Activated CD8-positive, alpha-beta memory T cell treated with anti-CD3 and anti-CD28 coated beads, Interleukin-2, amount 10 ng/mL, durations not matched to agents 7 days and 5 days (primary cell): ENCODE data around the gene ANO9. TPM values are rescaled to one million over a fixed set of nuclear protein-coding genes. Genes with fewer than 3 reads are reported as not detected.
"Not testable (repeated sequence)": the region's sequence is repeated elsewhere in the genome, so short reads cannot be mapped to it uniquely, and the experiment has no call there.

ENCODE experiments used
- ATAC-seq: fragments of 150-1000 bp; cut with Tn5 transposase; one replicate; pipeline ENCODE4 v1.10.0; 2021; ENCODE audit warnings: moderate library complexity
- CTCF ChIA-PET: fragments of 350-600 bp; sonication (Branson Sonifier 250); formaldehyde crosslinking; loops from one replicate; lab custom pipeline; 2021; ENCODE audit warnings: antibody characterized with exemption; lab: Charles Lee
- DNase-seq: peaks from one replicate; pipeline ENCODE4 v3.0.0-alpha.2; 2020
- H3K27ac Mint-ChIP-seq: one replicate; pipeline ENCODE4 v1.8.0; 2021; ENCODE audit warnings: mild to moderate bottlenecking, mixed read lengths
- H3K27me3 Mint-ChIP-seq: one replicate; pipeline ENCODE4 v1.8.0; 2021; ENCODE audit warnings: mixed read lengths
- H3K36me3 Mint-ChIP-seq: one replicate; pipeline ENCODE4 v1.8.0; 2021; ENCODE audit warnings: mild to moderate bottlenecking, mixed read lengths
- H3K4me1 Mint-ChIP-seq: one replicate; pipeline ENCODE4 v1.8.0; 2021; ENCODE audit warnings: mixed read lengths
- H3K4me3 Mint-ChIP-seq: one replicate; pipeline ENCODE4 v1.8.0; 2021; ENCODE audit warnings: mild to moderate bottlenecking, moderate library complexity, mixed read lengths
- H3K9me3 Mint-ChIP-seq: one replicate; pipeline ENCODE4 v1.8.0; 2022; ENCODE audit warnings: low read depth, mixed read lengths
- total RNA-seq, 2 experiments: library from RNA; stranded (reverse); gene quantifications; one replicate each; pipeline ENCODE4 v1.2.3, GENCODE V29; 2021

The ANO9 gene
- total RNA-seq, 2 experiments from 2014 or later: 33.0 to 79.4 TPM

- no peak for ATAC-seq
- DNase-seq: no peak
- CTCF ChIA-PET: no interaction called here
- no peak overlapping the region for H3K4me3 Mint-ChIP-seq
- H3K9me3 Mint-ChIP-seq: no peaks in the 10 kb centered on the region
- peaks cover 5% of the 10 kb centered on the region for H3K36me3 Mint-ChIP-seq
- no peak overlapping the region for H3K27ac Mint-ChIP-seq
- no peaks in the 10 kb centered on the region for H3K27me3 Mint-ChIP-seq
- H3K4me1 Mint-ChIP-seq: peaks cover 7% of the 10 kb centered on the region
Measured at GRCh38 chr11:419248-420005, 22.4 kb downstream of the ANO9 start.

- H3K4me1 Mint-ChIP-seq: peaks cover 9% of the 10 kb centered on the region
- no peak for DNase-seq
- no peak for ATAC-seq
- no peak overlapping the region for H3K27ac Mint-ChIP-seq
- no peaks in the 10 kb centered on the region for H3K27me3 Mint-ChIP-seq
- H3K9me3 Mint-ChIP-seq: no peaks in the 10 kb centered on the region
- no peak overlapping the region for H3K4me3 Mint-ChIP-seq
- CTCF ChIA-PET: interaction anchor here (7.9 kb wide), 1 partner anchor 32 kb away, joined by 74 read pairs; the partner anchor contains the start of gene PTDSS2
- H3K36me3 Mint-ChIP-seq: peaks cover 2% of the 10 kb centered on the region
Measured at GRCh38 chr11:418343-419247, 23.2 kb downstream of the ANO9 start.

- Mint-ChIP-seq H3K9me3 (no peaks in the 10 kb centered on the region), H3K36me3 (peaks cover 2% of the 10 kb centered on the region), H3K4me1 (peaks cover 17% of the 10 kb centered on the region), H3K4me3 (peak overlapping the region; percentile 60), H3K27ac (peak overlapping the region; percentile 63), H3K27me3 (no peaks in the 10 kb centered on the region)
- DNase-seq (no peak), ATAC-seq (no peak)
- CTCF ChIA-PET: interaction anchor here (1.3 to 7.9 kb wide), 4 partner anchors 11 to 101 kb away, joined by 7 to 74 read pairs (median 19); partner anchors contain the start of genes ANO9 and PTDSS2
Measured at GRCh38 chr11:417652-418342, 24.0 kb downstream of the ANO9 start.

GRCh38 chr11:416757-417621 lies 24.8 kb downstream of the ANO9 start:
- CTCF ChIA-PET: interaction anchor here (1.1 to 7.9 kb wide), 6 partner anchors 10 to 102 kb away, joined by 4 to 74 read pairs (median 12); partner anchors contain the start of genes ANO9 and PTDSS2
- Mint-ChIP-seq H3K36me3 (peaks cover 2% of the 10 kb centered on the region), H3K27me3 (no peaks in the 10 kb centered on the region), H3K9me3 (no peaks in the 10 kb centered on the region), H3K4me1 (peaks cover 19% of the 10 kb centered on the region), H3K27ac (peak overlapping the region; percentile 90), H3K4me3 (peak overlapping the region; percentile 94)
- ATAC-seq (peak; percentile 57), DNase-seq (peak; percentile 73)

GRCh38 chr11:416051-416756 lies 25.6 kb downstream of the ANO9 start:
- ATAC-seq: peak; percentile 8

GRCh38 chr11:415640-416041 lies 26.2 kb downstream of the ANO9 start:
- peaks cover 19% of the 10 kb centered on the region for H3K4me1 Mint-ChIP-seq

More at GRCh38 chr11:416051-416756, 25.6 kb downstream of the ANO9 start:
- Mint-ChIP-seq H3K27me3 (no peaks in the 10 kb centered on the region), H3K4me1 (peaks cover 19% of the 10 kb centered on the region), H3K36me3 (peaks cover 2% of the 10 kb centered on the region), H3K27ac (peak overlapping the region; percentile 90), H3K9me3 (no peaks in the 10 kb centered on the region), H3K4me3 (peak overlapping the region; percentile 94)
- CTCF ChIA-PET: interaction anchor here (1.1 to 7.9 kb wide), 6 partner anchors 9 to 102 kb away, joined by 4 to 74 read pairs (median 12); partner anchors contain the start of genes ANO9 and PTDSS2
- DNase-seq: no peak

GRCh38 chr11:414318-414857 lies 27.4 kb downstream of the ANO9 start:
- CTCF ChIA-PET: interaction anchor here (0.7 to 7.9 kb wide), 8 partner anchors 7 to 121 kb away, joined by 3 to 74 read pairs (median 6); partner anchors contain the start of genes ANO9, HRAS, IFITM2 and PTDSS2
- Mint-ChIP-seq H3K9me3 (no peaks in the 10 kb centered on the region), H3K27me3 (no peaks in the 10 kb centered on the region), H3K36me3 (peaks cover 2% of the 10 kb centered on the region), H3K4me3 (peak overlapping the region; percentile 94), H3K4me1 (peaks cover 19% of the 10 kb centered on the region), H3K27ac (peak overlapping the region; percentile 90)
- ATAC-seq (peak; percentile 32), DNase-seq (no peak)

More at GRCh38 chr11:415640-416041, 26.2 kb downstream of the ANO9 start:
- H3K27ac Mint-ChIP-seq: peak overlapping the region; percentile 90
- DNase-seq: no peak
- CTCF ChIA-PET: interaction anchor here (1.0 to 7.9 kb wide), 6 partner anchors 9 to 103 kb away, joined by 4 to 74 read pairs (median 13); partner anchors contain the start of genes ANO9 and PTDSS2
- H3K27me3 Mint-ChIP-seq: no peaks in the 10 kb centered on the region
- peak overlapping the region; percentile 94 for H3K4me3 Mint-ChIP-seq
- ATAC-seq: peak; percentile 17
- H3K36me3 Mint-ChIP-seq: peaks cover 2% of the 10 kb centered on the region
- no peaks in the 10 kb centered on the region for H3K9me3 Mint-ChIP-seq

- no peak for ATAC-seq
- H3K9me3 Mint-ChIP-seq: no peaks in the 10 kb centered on the region
- CTCF ChIA-PET: interaction anchor here (1.9 to 7.9 kb wide), 2 partner anchors 27 to 37 kb away, joined by 8 to 74 read pairs; partner anchors contain the start of genes ANO9 and PTDSS2
- DNase-seq: no peak
- peak overlapping the region; percentile 94 for H3K4me3 Mint-ChIP-seq
- H3K27ac Mint-ChIP-seq: peak overlapping the region; percentile 55
- peaks cover 23% of the 10 kb centered on the region for H3K4me1 Mint-ChIP-seq
- H3K27me3 Mint-ChIP-seq: no peaks in the 10 kb centered on the region
- peaks cover 2% of the 10 kb centered on the region for H3K36me3 Mint-ChIP-seq
Measured at GRCh38 chr11:413120-414081, 28.4 kb downstream of the ANO9 start.

- DNase-seq (no peak), ATAC-seq (no peak)
- Mint-ChIP-seq H3K4me1 (peaks cover 26% of the 10 kb centered on the region), H3K36me3 (peaks cover 2% of the 10 kb centered on the region), H3K4me3 (peak overlapping the region; percentile 94), H3K27ac (no peak overlapping the region), H3K27me3 (no peaks in the 10 kb centered on the region), H3K9me3 (no peaks in the 10 kb centered on the region)
- CTCF ChIA-PET: interaction anchor here (7.9 kb wide), 1 partner anchor 38 kb away, joined by 74 read pairs; the partner anchor contains the start of gene PTDSS2
Measured at GRCh38 chr11:412641-413119, 29.1 kb downstream of the ANO9 start.

- H3K4me3 Mint-ChIP-seq, H3K36me3 Mint-ChIP-seq, DNase-seq, H3K27ac Mint-ChIP-seq, H3K9me3 Mint-ChIP-seq, ATAC-seq, H3K27me3 Mint-ChIP-seq: not testable (repeated sequence)
- CTCF ChIA-PET: interaction anchor here (0.9 to 7.9 kb wide), 2 partner anchors 28 to 39 kb away, joined by 4 to 74 read pairs; partner anchors contain the start of gene PTDSS2
- peaks cover 28% of the 10 kb centered on the region for H3K4me1 Mint-ChIP-seq
Measured at GRCh38 chr11:411520-411919, 30.3 kb downstream of the ANO9 start.
